Fibroblast of the aortic adventitia (primary cell): ENCODE measurements around the gene TSPAN6. TPM values are rescaled to one million over a fixed set of nuclear protein-coding genes. Genes with fewer than 3 reads are reported as not detected.
A peak's percentile ranks its signal among the peaks of the same experiment; 100 is the strongest.

Source experiments
- DNase-seq: peaks from one replicate; pipeline ENCODE4 v3.0.0-alpha.2; 2010; ENCODE audit warnings: low read depth
- H3K4me3 ChIP-seq: 2 replicates; pipeline ENCODE4 v1.5.1; 2011; ENCODE audit warnings: low read depth, mild to moderate bottlenecking, control low read depth, low read length, moderate library complexity
- total RNA-seq: library from RNA; depleted of rRNA; stranded (reverse); fragments of >200 nt; gene quantifications from 2 replicates; pipeline ENCODE4 v1.2.3, GENCODE V29; 2012; ENCODE audit warnings: low replicate concordance
- TF ChIP-seq, protein P1 (sequence below): IDR thresholded peaks from 2 replicates; pipeline ENCODE4 v1.5.1; 2011; ENCODE audit warnings: mild to moderate bottlenecking, low read length, control low read depth, inconsistent platforms; ENCODE audit not compliant: insufficient read depth

TSPAN6 gene
- total RNA-seq, 1 donor, result 32.5 TPM

DNA sequence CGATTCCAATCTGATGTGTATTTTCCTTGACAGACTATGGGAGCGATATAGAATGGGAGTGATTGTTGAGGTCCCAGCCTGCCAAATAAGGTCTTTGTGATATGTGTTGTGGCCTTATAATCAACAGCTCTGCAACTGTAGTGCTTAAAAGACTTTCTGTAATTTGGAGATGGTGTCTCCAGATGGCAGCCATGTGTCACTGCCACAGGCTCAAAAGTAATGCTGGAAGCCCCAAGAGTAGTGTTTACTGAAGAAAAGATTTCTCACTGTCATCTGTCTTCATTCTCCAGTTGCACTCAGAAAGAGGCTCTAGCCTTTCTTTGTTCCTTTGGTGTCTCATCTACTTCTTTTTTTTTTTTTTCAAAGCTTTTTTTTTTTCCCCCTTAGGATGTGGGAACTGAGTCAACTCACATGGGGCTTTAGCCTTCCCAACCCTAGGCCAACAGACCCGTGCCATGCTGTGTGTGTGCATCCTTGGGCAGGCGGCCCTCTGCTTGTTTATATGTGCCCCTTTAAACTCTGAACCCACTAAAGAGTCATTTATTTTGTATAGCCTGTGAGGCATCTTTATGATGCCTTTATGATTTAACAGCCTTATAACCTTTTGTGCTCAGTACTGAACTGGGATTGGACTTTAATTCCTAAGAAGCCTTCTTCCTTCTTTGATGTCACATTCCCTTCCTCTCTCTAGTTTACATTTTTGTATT lies 23.0 kb upstream of the TSPAN6 start:
- DNase-seq, result no peak

DNA sequence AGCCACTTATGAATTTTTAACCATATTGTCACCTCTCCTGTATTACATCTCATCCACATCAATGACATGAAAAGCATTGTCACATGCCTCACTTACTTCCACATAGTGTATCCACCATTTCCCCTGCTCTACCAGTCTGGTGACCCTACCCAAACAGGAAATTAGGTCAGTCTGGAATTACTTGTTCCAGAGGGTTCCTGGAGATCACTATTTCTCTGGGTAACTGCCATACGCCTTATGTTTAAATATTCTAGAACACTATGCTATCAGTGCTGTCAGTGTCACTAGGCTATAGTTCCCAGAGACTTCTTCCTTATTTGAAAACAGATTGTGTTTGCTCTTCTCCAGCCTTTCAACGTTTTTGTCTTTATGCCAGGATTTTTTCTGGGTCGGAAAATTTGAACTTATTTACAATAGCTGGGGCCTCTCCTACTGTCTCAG lies 22.4 kb upstream of the TSPAN6 start:
- DNase-seq, result no peak
- no peak overlapping the region for H3K4me3 ChIP-seq
- TF ChIP-seq, protein P1, sequence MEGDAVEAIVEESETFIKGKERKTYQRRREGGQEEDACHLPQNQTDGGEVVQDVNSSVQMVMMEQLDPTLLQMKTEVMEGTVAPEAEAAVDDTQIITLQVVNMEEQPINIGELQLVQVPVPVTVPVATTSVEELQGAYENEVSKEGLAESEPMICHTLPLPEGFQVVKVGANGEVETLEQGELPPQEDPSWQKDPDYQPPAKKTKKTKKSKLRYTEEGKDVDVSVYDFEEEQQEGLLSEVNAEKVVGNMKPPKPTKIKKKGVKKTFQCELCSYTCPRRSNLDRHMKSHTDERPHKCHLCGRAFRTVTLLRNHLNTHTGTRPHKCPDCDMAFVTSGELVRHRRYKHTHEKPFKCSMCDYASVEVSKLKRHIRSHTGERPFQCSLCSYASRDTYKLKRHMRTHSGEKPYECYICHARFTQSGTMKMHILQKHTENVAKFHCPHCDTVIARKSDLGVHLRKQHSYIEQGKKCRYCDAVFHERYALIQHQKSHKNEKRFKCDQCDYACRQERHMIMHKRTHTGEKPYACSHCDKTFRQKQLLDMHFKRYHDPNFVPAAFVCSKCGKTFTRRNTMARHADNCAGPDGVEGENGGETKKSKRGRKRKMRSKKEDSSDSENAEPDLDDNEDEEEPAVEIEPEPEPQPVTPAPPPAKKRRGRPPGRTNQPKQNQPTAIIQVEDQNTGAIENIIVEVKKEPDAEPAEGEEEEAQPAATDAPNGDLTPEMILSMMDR, result no peak

More for the DNA sequence above, 23.0 kb upstream of the TSPAN6 start:
- TF ChIP-seq, protein P1, result no peak
- H3K4me3 ChIP-seq, result no peak overlapping the region

DNA sequence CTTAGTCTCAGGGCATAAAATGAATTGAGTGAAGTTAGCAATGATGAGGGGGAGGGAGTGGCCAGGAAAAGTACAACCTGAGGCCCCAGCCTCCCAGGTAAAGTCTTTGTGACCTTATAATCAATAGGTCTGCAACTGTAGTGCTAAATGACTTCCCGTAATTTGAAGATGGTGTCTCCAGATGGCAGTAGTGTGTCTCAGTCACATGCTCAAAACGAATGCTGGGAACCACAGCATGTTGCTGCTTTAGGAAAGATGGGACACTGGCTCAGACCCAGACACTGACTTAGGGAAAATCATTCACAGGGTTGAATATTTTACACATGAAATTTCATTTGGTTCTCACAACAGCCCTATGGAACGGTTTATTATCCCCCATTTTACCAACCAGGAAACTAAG lies 17.7 kb upstream of the TSPAN6 start:
- DNase-seq, result no peak
- TF ChIP-seq, protein P1, result peak; percentile 9
- H3K4me3 ChIP-seq, result no peak overlapping the region

DNA sequence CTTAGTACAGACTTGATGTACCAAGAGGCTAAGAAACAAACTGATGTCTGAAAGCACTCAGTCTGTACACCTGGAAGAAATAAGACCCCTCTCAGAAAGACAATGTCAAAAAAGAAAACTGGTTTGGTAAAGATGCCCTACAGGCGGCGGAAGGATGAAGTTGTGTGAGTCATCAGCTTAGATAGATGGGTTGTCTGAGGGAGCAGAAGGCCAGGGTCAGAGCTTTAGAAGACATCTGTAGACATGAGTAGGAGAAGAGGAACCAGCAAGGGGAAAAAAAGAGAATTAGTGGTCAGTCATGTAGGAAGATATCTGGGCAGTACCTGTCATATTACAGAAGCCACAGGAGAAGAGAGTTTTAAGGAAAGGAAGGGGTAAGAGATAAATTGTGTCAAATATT lies 15.7 kb upstream of the TSPAN6 start:
- H3K4me3 ChIP-seq, result no peak overlapping the region
- TF ChIP-seq, protein P1, result no peak
- DNase-seq, result no peak

DNA sequence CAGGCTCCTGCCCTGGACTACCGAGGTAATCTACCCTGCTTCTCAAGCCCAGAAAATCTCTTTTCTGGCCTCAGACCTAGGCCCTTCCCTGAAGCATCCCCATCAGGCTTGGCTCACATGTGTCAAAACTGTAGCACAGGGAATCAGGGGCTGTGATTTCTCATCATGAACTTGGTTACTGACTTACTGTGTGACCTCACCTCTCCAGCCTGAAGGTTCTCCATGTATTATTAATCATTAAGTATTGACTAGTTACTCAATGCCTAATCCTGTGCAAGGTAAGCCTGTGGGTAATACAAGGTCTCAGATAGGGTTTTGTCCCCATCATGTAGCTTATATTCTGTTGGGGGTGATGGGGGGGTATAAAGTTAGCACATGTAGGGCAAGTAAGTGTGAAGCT lies 14.2 kb upstream of the TSPAN6 start:
- TF ChIP-seq, protein P1, result no peak
- no peak for DNase-seq

DNA sequence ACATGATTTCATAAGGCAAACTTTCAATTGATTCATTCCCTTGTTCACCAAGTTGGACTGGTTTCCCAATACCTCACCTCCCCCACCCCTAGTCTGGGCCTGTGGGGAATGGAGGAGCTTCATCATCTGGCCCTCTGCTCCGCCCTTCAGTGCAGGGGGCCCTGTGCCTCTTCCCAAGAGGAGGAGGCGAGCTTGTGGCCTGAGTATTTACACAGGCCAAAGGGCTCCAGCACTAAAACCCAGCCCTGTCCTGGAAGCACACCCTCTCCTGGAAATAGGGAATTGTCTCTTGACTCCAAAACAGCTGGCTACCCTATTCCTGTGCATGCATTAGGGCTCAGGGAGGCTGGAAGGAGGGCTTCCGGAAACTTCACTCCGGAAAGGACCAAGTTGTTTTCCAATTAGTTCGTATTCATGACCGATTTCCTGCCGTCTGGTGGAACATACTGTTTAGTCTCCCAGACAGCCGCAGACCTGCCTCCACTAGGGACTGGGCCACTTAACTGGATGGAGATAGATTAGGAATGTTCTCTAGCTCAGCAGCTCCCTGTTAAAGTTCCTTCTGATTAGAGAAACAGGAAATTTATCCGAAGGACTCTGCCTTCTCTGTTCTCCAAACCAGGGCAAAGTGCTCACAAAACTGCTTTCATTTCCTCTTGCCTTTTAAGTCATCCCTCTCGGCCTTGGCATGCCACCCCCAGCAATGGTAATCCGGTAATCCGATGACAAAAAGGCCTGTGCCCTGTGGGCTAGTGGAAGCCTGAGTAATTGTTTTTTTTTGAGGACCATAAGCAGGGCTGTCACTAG lies 13.1 kb upstream of the TSPAN6 start:
- TF ChIP-seq, protein P1, result peak; percentile 8
- no peak overlapping the region for H3K4me3 ChIP-seq

More for the DNA sequence above, 14.2 kb upstream of the TSPAN6 start:
- no peak overlapping the region for H3K4me3 ChIP-seq

More for the DNA sequence above, 13.1 kb upstream of the TSPAN6 start:
- DNase-seq, result peak; percentile 87
